Measurements from ENCODE around the gene MBP. TPM values are rescaled to one million over a fixed set of nuclear protein-coding genes. Genes with fewer than 3 reads are reported as not detected.

Gene MBP
- total RNA-seq, 2 donors from 2014 or later: 41.7 to 42.2 TPM

DNA sequence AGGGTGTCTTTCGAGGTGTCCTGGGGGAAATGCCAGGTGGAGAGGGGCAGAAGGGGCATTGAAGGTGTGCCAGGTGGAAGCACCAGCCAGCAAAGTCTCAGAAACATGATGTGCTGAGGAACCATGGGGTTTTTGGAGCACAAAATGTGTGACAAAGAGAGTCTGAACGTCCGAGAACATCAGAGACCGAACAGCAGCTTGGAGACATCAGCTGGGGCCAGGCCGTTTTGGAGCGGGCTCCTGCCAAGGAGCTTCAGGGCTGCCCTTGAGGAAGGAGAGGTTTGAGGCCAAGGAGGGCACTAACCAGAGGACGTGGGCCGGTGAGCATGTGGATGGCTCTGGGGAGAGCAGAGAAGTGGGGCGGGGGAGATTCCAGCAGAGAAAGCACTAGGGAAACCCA is 5.3 kb upstream of the MBP start:
- peaks cover 13 to 26% of the 10 kb centered on the region in 2 donors for H3K4me1 ChIP-seq (ENCODE audit: control insufficient read depth in 1 of 2, low read depth in 2 of 2)
- no peak overlapping the region for H3K4me3 ChIP-seq
- H3K27me3 ChIP-seq (replicated peaks; ENCODE audit: insufficient read depth): no peaks in the 10 kb centered on the region
- H3K27ac ChIP-seq: peak overlapping the region; percentile 29 to 66
- TF ChIP-seq, protein P1, sequence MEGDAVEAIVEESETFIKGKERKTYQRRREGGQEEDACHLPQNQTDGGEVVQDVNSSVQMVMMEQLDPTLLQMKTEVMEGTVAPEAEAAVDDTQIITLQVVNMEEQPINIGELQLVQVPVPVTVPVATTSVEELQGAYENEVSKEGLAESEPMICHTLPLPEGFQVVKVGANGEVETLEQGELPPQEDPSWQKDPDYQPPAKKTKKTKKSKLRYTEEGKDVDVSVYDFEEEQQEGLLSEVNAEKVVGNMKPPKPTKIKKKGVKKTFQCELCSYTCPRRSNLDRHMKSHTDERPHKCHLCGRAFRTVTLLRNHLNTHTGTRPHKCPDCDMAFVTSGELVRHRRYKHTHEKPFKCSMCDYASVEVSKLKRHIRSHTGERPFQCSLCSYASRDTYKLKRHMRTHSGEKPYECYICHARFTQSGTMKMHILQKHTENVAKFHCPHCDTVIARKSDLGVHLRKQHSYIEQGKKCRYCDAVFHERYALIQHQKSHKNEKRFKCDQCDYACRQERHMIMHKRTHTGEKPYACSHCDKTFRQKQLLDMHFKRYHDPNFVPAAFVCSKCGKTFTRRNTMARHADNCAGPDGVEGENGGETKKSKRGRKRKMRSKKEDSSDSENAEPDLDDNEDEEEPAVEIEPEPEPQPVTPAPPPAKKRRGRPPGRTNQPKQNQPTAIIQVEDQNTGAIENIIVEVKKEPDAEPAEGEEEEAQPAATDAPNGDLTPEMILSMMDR (IDR thresholded peaks at IDR 0.05): no peak
- DNase-seq (ENCODE audit: low spot score) (no peak), ATAC-seq (ENCODE audit: insufficient number of reproducible peaks, low FRiP score, low read depth) (no peak)
- H3K36me3 ChIP-seq: no peaks in the 10 kb centered on the region
- H3K9me3 ChIP-seq: no peaks in the 10 kb centered on the region

DNA sequence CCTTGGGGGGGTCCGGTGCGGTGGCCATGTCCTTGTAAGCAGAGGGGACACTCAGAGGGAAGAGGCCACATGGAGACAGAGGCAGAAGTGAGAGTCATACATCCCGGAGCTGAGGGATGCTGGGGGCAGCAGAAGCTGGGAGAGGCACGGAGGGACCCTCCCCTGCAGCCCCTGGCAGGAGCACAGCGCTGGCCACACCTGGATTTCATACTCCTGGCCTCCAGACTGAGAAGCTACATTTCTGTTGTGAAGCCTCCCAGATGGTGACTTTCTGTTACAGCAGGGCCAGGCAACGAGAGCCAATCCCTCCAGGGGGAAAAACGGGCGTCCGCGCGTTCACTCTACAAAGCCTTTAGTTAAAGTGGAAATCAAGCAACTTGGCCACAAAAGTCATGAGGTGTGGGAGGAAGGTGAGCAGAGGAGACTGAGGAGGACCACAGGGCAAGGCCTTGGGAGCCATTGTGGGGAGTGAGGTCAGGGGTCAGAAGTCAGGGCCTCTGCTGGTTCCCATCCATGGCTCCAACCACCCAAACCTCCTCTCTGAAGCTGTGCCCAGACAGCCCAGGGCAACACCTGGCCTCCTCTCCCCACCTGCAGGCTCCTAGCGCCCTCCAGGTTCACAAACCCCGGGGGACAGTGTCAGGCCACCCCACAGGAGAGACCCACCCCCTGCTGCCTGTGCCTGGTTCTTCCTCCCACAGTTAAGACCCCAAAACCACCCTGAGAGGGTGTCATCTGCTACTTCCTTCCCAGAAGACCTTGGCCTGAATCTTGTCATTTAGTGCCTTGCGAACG is 4.5 kb upstream of the MBP start:
- Histone ChIP-seq H3K27me3 (replicated peaks; ENCODE audit: insufficient read depth) (no peaks in the 10 kb centered on the region), H3K27ac (peak overlapping the region; percentile 29 to 66), H3K4me1 (ENCODE audit: control insufficient read depth in 1 of 2, low read depth in 2 of 2) (peaks cover 13 to 28% of the 10 kb centered on the region in 2 donors), H3K4me3 (no peak overlapping the region), H3K9me3 (no peaks in the 10 kb centered on the region), H3K36me3 (no peaks in the 10 kb centered on the region)
- TF ChIP-seq, protein P1 (IDR thresholded peaks at IDR 0.05): no peak
- no peak for ATAC-seq (ENCODE audit: insufficient number of reproducible peaks, low FRiP score, low read depth)
- no peak for DNase-seq (ENCODE audit: low spot score)

DNA sequence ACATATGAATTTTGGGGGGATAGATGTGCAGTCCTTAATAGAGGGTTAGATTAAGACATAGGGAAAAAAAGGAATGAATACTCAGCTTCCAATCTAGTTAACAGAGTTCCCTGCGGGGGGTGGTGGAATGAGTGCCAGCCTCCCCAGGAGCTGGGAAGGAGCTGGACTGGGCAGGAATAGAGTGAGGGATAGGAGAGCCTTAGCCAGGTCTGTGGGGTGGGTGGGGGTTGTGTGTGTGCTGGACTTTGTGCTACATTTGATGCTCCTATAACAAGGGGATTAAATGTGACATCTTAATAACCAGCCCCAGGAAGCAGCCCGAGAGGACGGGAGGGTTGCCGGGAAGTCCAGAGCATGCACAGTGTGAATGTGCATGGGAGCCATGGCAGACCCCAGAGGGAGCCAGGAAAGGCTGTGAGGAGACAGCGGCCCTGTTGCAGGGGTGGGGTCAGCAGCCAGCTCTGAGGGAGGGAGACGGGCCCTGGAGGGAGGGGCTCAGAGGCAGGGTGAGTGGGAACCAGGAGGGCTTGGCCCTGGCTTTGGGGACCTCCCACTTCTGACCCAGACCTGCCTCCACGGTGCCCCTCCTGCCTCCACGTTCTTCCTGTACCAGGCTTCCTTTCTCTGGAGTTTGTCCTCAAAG is 3.6 kb upstream of the MBP start:
- Histone ChIP-seq H3K9me3 (no peaks in the 10 kb centered on the region), H3K36me3 (no peaks in the 10 kb centered on the region), H3K27ac (no peak overlapping the region), H3K4me3 (no peak overlapping the region), H3K27me3 (replicated peaks; ENCODE audit: insufficient read depth) (no peaks in the 10 kb centered on the region), H3K4me1 (ENCODE audit: control insufficient read depth in 1 of 2, low read depth in 2 of 2) (peaks cover 13 to 28% of the 10 kb centered on the region in 2 donors)
- DNase-seq (ENCODE audit: low spot score): no peak
- ATAC-seq (ENCODE audit: insufficient number of reproducible peaks, low FRiP score, low read depth): no peak
- TF ChIP-seq, protein P1 (IDR thresholded peaks at IDR 0.05): no peak

DNA sequence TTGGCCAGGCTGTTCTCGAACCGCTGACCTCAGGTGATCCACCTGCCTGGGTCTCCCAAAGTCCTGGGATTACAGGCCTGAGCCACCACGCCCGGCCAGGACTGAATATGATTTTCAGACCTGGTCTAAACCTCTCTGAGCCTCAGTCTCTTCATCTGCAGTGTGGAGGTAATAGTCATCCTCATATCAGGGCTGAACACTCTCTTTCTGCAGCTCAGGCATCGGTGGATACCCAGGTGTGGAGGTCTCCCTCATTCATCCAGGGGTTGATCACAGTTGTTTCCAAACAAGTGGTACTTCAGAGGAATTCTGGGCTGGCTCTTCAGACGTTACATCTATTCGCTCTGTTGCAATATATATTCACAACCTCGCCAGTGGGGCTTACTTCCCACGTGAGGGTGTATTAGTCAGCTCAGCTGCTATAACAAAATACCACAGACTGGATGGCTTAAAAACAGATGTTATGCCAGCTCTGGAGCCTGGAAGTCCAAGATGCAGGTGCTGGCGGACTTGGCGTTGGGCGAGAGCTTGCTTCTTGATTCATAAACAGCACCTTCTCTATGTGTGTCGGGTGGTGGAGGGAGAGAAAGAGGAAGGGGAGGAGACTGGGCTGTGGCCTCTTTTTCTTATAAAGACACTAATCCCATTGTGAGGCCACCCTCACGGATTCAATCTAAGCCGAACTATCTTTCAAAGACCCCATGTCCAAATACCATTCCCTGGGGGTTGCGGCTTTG is 2.9 kb upstream of the MBP start:
- TF ChIP-seq, protein P1 (IDR thresholded peaks at IDR 0.05): no peak
- ATAC-seq (ENCODE audit: insufficient number of reproducible peaks, low FRiP score, low read depth) (no peak), DNase-seq (ENCODE audit: low spot score) (no peak)
- no peaks in the 10 kb centered on the region for H3K9me3 ChIP-seq
- no peak overlapping the region for H3K27ac ChIP-seq
- H3K4me3 ChIP-seq: no peak overlapping the region
- peaks cover 13 to 31% of the 10 kb centered on the region in 2 donors for H3K4me1 ChIP-seq (ENCODE audit: control insufficient read depth in 1 of 2, low read depth in 2 of 2)
- H3K36me3 ChIP-seq: no peaks in the 10 kb centered on the region
- no peaks in the 10 kb centered on the region for H3K27me3 ChIP-seq (replicated peaks; ENCODE audit: insufficient read depth)

DNA sequence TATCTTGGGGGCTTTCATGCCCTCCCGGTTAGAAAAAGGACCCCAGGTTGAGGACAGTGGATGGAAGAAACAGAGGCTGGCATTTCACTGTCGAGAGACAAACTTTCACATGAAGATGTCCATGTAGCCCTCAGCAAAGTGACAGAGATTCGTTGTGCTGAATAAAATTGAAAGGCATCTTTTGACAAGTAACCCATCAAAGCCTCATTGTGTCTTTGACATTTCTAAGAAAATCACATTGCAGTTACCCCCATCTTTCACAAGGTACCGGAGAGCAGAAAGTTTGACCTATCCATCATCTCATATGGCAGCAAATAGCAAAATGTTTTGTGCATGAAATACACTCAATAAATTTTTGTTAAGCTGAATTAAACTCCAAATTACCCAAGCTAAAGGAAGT is 2.0 kb upstream of the MBP start:
- no peak overlapping the region for H3K4me3 ChIP-seq
- no peaks in the 10 kb centered on the region for H3K36me3 ChIP-seq
- H3K9me3 ChIP-seq: no peaks in the 10 kb centered on the region
- ATAC-seq (ENCODE audit: insufficient number of reproducible peaks, low FRiP score, low read depth) (no peak), DNase-seq (ENCODE audit: low spot score) (no peak)
- H3K27ac ChIP-seq: peak overlapping the region in 1 of 2 donors; percentile 81
- TF ChIP-seq, protein P1 (IDR thresholded peaks at IDR 0.05): no peak
- H3K27me3 ChIP-seq (replicated peaks; ENCODE audit: insufficient read depth): no peaks in the 10 kb centered on the region
- H3K4me1 ChIP-seq (ENCODE audit: control insufficient read depth in 1 of 2, low read depth in 2 of 2): peaks cover 15 to 40% of the 10 kb centered on the region in 2 donors

Data from thoracic aorta (tissue), 2 donors.